ENCODE results near the gene RPGRIP1L. TPM values are rescaled to one million over a fixed set of nuclear protein-coding genes. Genes with fewer than 3 reads are reported as not detected.

RPGRIP1L gene
- total RNA-seq, 6 experiments from 2014 or later = 16.3 to 19.1 (median 18.4) TPM

- peaks cover 54% of the 10 kb centered on the region for H3K4me1 Mint-ChIP-seq (ENCODE audit: low read depth)
- peaks cover 9% of the 10 kb centered on the region for H3K9me3 Mint-ChIP-seq
- H3K27ac Mint-ChIP-seq = peak overlapping the region; percentile 84
Observed at GRCh38 chr16:53744449-53744848, 40.8 kb upstream of the RPGRIP1L start.

DNA sequence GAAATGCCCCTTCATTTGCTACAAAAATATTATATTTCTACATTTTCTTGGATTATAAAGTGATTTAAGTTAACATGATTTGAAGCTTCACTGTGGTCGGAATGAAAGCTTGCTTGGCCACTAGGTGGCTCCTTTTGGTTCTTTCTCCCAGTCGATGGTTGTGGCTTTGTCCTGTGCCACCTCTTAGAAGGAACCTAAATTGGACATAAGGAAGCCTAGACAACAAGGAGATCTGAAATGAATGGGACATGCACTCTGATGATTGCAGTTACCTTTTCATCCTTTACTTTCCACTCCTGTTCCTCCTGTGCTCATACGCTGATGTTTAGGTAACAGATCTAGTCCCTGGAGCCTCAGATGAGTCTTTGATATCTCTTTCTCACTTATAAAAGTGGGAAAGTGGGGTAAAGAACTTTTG lies 39.5 kb upstream of the RPGRIP1L start:
- DNase-seq = peak; percentile 15
- H3K4me1 Mint-ChIP-seq (ENCODE audit: low read depth) = peaks cover 54% of the 10 kb centered on the region
- peaks cover 5% of the 10 kb centered on the region for H3K36me3 Mint-ChIP-seq (ENCODE audit: low read depth)
- no peak overlapping the region for H3K4me3 Mint-ChIP-seq
- TF ChIP-seq, protein P1, sequence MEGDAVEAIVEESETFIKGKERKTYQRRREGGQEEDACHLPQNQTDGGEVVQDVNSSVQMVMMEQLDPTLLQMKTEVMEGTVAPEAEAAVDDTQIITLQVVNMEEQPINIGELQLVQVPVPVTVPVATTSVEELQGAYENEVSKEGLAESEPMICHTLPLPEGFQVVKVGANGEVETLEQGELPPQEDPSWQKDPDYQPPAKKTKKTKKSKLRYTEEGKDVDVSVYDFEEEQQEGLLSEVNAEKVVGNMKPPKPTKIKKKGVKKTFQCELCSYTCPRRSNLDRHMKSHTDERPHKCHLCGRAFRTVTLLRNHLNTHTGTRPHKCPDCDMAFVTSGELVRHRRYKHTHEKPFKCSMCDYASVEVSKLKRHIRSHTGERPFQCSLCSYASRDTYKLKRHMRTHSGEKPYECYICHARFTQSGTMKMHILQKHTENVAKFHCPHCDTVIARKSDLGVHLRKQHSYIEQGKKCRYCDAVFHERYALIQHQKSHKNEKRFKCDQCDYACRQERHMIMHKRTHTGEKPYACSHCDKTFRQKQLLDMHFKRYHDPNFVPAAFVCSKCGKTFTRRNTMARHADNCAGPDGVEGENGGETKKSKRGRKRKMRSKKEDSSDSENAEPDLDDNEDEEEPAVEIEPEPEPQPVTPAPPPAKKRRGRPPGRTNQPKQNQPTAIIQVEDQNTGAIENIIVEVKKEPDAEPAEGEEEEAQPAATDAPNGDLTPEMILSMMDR (IDR thresholded peaks at IDR 0.05) = peak; percentile 86
- H3K27me3 Mint-ChIP-seq (ENCODE audit: insufficient read depth) = no peaks in the 10 kb centered on the region
- H3K9me3 Mint-ChIP-seq = peaks cover 9% of the 10 kb centered on the region
- no peak overlapping the region for H3K27ac Mint-ChIP-seq

More at GRCh38 chr16:53744449-53744848, 40.8 kb upstream of the RPGRIP1L start:
- TF ChIP-seq, protein P1 (IDR thresholded peaks at IDR 0.05) = no peak
- no peak for DNase-seq
- no peak overlapping the region for H3K4me3 Mint-ChIP-seq
- no peaks in the 10 kb centered on the region for H3K27me3 Mint-ChIP-seq (ENCODE audit: insufficient read depth)
- H3K36me3 Mint-ChIP-seq (ENCODE audit: low read depth) = peaks cover 5% of the 10 kb centered on the region

GRCh38 chr16:53741546-53741945 lies 37.9 kb upstream of the RPGRIP1L start:
- no peak overlapping the region for H3K4me3 Mint-ChIP-seq
- no peaks in the 10 kb centered on the region; the same call in 1 of the 2 replicates for H3K36me3 Mint-ChIP-seq (ENCODE audit: low read depth)
- no peaks in the 10 kb centered on the region for H3K27me3 Mint-ChIP-seq (ENCODE audit: insufficient read depth)
- peaks cover 47% of the 10 kb centered on the region for H3K4me1 Mint-ChIP-seq (ENCODE audit: low read depth)
- H3K9me3 Mint-ChIP-seq = no peaks in the 10 kb centered on the region
- TF ChIP-seq, protein P1 (IDR thresholded peaks at IDR 0.05) = no peak
- DNase-seq = no peak
- no peak overlapping the region for H3K27ac Mint-ChIP-seq

DNA sequence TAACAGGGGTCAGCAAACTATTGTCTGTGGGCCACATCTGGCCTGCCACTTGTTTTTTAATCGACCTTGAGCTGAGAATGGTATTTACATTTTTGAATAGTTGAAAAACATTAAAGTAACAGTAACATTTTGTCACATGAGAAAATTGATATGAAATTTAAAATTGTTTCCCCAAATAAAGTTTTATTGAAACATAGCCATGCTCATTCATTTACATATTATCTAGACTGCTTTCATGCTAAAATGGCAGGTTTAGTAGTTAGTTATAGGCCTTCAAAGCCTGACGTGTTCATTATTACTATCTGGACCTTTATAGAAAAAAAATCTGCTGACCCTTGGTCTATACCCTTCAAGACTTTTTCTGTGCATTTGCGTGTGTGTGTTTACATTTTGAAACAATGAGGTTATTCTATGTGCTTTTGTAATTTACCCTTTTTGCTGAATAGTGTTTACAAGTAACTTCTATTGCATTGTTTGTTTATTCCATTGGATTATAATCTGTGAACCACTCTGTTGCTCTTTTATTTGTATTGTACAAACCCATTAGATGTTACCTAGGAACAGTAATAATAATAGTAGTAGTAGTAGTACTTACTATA lies 37.4 kb upstream of the RPGRIP1L start:
- no peaks in the 10 kb centered on the region for H3K27me3 Mint-ChIP-seq (ENCODE audit: insufficient read depth)
- H3K27ac Mint-ChIP-seq = no peak overlapping the region
- no peak for DNase-seq
- TF ChIP-seq, protein P1 (IDR thresholded peaks at IDR 0.05) = no peak
- peaks cover 41% of the 10 kb centered on the region for H3K4me1 Mint-ChIP-seq (ENCODE audit: low read depth)
- H3K36me3 Mint-ChIP-seq (ENCODE audit: low read depth) = no peaks in the 10 kb centered on the region
- no peaks in the 10 kb centered on the region for H3K9me3 Mint-ChIP-seq
- H3K4me3 Mint-ChIP-seq = no peak overlapping the region

GRCh38 chr16:53740476-53740875 lies 36.8 kb upstream of the RPGRIP1L start:
- H3K9me3 Mint-ChIP-seq = no peaks in the 10 kb centered on the region
- no peak overlapping the region for H3K4me3 Mint-ChIP-seq
- no peak for DNase-seq
- peaks cover 40% of the 10 kb centered on the region for H3K4me1 Mint-ChIP-seq (ENCODE audit: low read depth)
- TF ChIP-seq, protein P1 (IDR thresholded peaks at IDR 0.05) = no peak
- H3K27me3 Mint-ChIP-seq (ENCODE audit: insufficient read depth) = no peaks in the 10 kb centered on the region
- no peaks in the 10 kb centered on the region for H3K36me3 Mint-ChIP-seq (ENCODE audit: low read depth)
- H3K27ac Mint-ChIP-seq = no peak overlapping the region

Measured in HFFc6 (cell line).